Liver (tissue), 9 donors: ENCODE measurements around the gene CDK17. TPM values are rescaled to one million over a fixed set of nuclear protein-coding genes. Genes with fewer than 3 reads are reported as not detected.

Experiments
- DNase-seq: peaks from one replicate; pipeline ENCODE4 v3.0.0-alpha.2; 2017; ENCODE audit warnings: low spot score
- H3K27ac ChIP-seq, 2 donors: one replicate each; pipeline ENCODE4 v1.7.0; 2013; ENCODE audit warnings: inconsistent platforms in 2 of 2, low read length in 2 of 2, control low read depth in 1 of 2, low read depth in 1 of 2, mild to moderate bottlenecking in 1 of 2
- H3K27me3 ChIP-seq, 4 donors: one replicate each; pipeline versions ENCODE4 v1.6.1 to v1.7.0; 2013; ENCODE audit warnings: low read length in 3 of 4, inconsistent platforms in 1 of 4, mild to moderate bottlenecking in 1 of 4, moderate library complexity in 1 of 4; ENCODE audit not compliant: control insufficient read depth in 4 of 4, insufficient read depth in 4 of 4
- H3K36me3 ChIP-seq, 4 donors: one replicate each; pipeline versions ENCODE4 v1.6.1 to v1.7.0; 2013; ENCODE audit warnings: low read length in 3 of 4, mild to moderate bottlenecking in 3 of 4, low read depth in 1 of 4, moderate library complexity in 1 of 4; ENCODE audit not compliant: control insufficient read depth in 4 of 4, insufficient read depth in 3 of 4
- H3K4me1 ChIP-seq, 4 donors: one replicate each; pipeline versions ENCODE4 v1.6.1 to v1.7.0; 2013; ENCODE audit warnings: low read length in 3 of 4, mild to moderate bottlenecking in 3 of 4, moderate library complexity in 1 of 4; ENCODE audit not compliant: control insufficient read depth in 4 of 4, insufficient read depth in 4 of 4
- H3K4me3 ChIP-seq, 3 donors: one replicate each; pipeline versions ENCODE4 v1.6.1 to v1.7.0; 2013; ENCODE audit warnings: low read length in 3 of 3, control low read depth in 1 of 3, low read depth in 1 of 3, mild to moderate bottlenecking in 1 of 3
- H3K9ac ChIP-seq, 2 donors: one replicate each; pipeline ENCODE4 v1.7.0; 2013; ENCODE audit warnings: low read length in 2 of 2, mild to moderate bottlenecking in 2 of 2, moderate library complexity in 2 of 2, control low read depth in 1 of 2, low read depth in 1 of 2
- H3K9me3 ChIP-seq, 4 donors: one replicate each; pipeline versions ENCODE4 v1.6.1 to v1.7.0; 2013; ENCODE audit warnings: low read length in 3 of 4; ENCODE audit not compliant: control insufficient read depth in 4 of 4
- ATF3 ChIP-seq: IDR thresholded peaks from 2 replicates; pipeline ENCODE4 v1.6.1; 2016; ENCODE audit warnings: antibody characterized with exemption
- CTCF ChIP-seq: fragments of 150-350 bp; IDR thresholded peaks from 2 replicates; pipeline ENCODE4 v1.5.1; 2017; ENCODE audit warnings: improper control_type of control experiment, low read depth, low read length; ENCODE audit not compliant: missing input control
- EGR1 ChIP-seq, 2 donors: IDR thresholded peaks; 2 replicates each; pipeline ENCODE4 v1.6.1; 2016 to 2018; ENCODE audit warnings: antibody characterized with exemption in 2 of 2, low read depth in 2 of 2
- FOXA1 ChIP-seq: IDR thresholded peaks from 2 replicates; pipeline ENCODE4 v1.6.1; 2016; ENCODE audit warnings: antibody characterized with exemption
- FOXA2 ChIP-seq: IDR thresholded peaks from 2 replicates; pipeline ENCODE4 v1.6.1; 2016; ENCODE audit warnings: antibody characterized with exemption
- GABPA ChIP-seq, 2 donors: IDR thresholded peaks in 1 of 2; conservative IDR thresholded peaks in 1 of 2; 2 replicates each; pipeline ENCODE4 v1.6.1; 2016; ENCODE audit warnings: antibody characterized with exemption in 2 of 2, mild to moderate bottlenecking in 1 of 2, moderate library complexity in 1 of 2
- HNF4A ChIP-seq, 2 donors: conservative IDR thresholded peaks; 2 replicates each; pipeline ENCODE4 v1.6.1; 2016; ENCODE audit warnings: antibody characterized with exemption in 2 of 2, mild to moderate bottlenecking in 2 of 2
- HNF4G ChIP-seq: IDR thresholded peaks from 2 replicates; pipeline ENCODE4 v1.6.1; 2016; ENCODE audit warnings: antibody characterized with exemption
- JUND ChIP-seq, 2 donors: IDR thresholded peaks; 2 replicates each; pipeline ENCODE4 v1.6.1; 2016; ENCODE audit warnings: antibody characterized with exemption in 2 of 2
- MAX ChIP-seq: IDR thresholded peaks from 2 replicates; pipeline ENCODE4 v1.6.1; 2016; ENCODE audit warnings: antibody characterized with exemption
- NR2F2 ChIP-seq: IDR thresholded peaks from 2 replicates; pipeline ENCODE4 v1.6.1; 2016; ENCODE audit warnings: antibody characterized with exemption
- RAD21 ChIP-seq, 2 donors: IDR thresholded peaks; 2 replicates each; pipeline ENCODE4 v1.6.1; 2016; ENCODE audit warnings: antibody characterized with exemption in 2 of 2, mild to moderate bottlenecking in 2 of 2
- RXRA ChIP-seq, 2 donors: IDR thresholded peaks; 2 replicates each; pipeline ENCODE4 v1.6.1; 2017 to 2018; ENCODE audit warnings: antibody characterized with exemption in 2 of 2, mild to moderate bottlenecking in 1 of 2
- SP1 ChIP-seq: IDR thresholded peaks from 2 replicates; pipeline ENCODE4 v1.6.1; 2018; ENCODE audit warnings: antibody characterized with exemption, mild to moderate bottlenecking
- TAF1 ChIP-seq: conservative IDR thresholded peaks from 2 replicates; pipeline ENCODE4 v1.6.1; 2016; ENCODE audit warnings: antibody characterized with exemption, mild to moderate bottlenecking
- YY1 ChIP-seq: IDR thresholded peaks from 2 replicates; pipeline ENCODE4 v1.6.1; 2016; ENCODE audit warnings: antibody characterized with exemption, mild to moderate bottlenecking
- ZBTB33 ChIP-seq: IDR thresholded peaks from 2 replicates; pipeline ENCODE4 v1.6.1; 2016; ENCODE audit warnings: antibody characterized with exemption
- WGBS: extraction: QIAGEN DNeasy Blood & Tissue Kit; methylation state at CpG from one replicate; pipeline ENCODE4 v1.1.7; 2013; 5-methylcytosine and 5-hydroxymethylcytosine counted together
- polyA plus RNA-seq, 2 donors: library from polyadenylated mRNA; stranded (reverse) in 1 of 2; unstranded in 1 of 2; fragments of 200-250 nt in 1 of 2; fragments of >200 nt in 1 of 2; fragmentation: Nextera tagmentation in 1 of 2; extraction: Ambion mirVana in 1 of 2; gene quantifications; one replicate each; pipeline versions ENCODE4 v1.2.1 to v1.2.3, GENCODE V29; 2013 to 2015
- total RNA-seq, 2 donors: library from RNA; depleted of rRNA; stranded (reverse); fragments of >200 nt; gene quantifications; one replicate each; pipeline ENCODE4 v1.2.3, GENCODE V29; 2014
- TF ChIP-seq, protein P1 (sequence below): IDR thresholded peaks from 2 replicates; pipeline ENCODE4 v1.6.1; 2016; ENCODE audit warnings: antibody characterized with exemption, mild to moderate bottlenecking
- donor health status: healthy.
- donor health status: healthy.
- donor health status: healthy.
- donor health status: healthy.
- donor health status: healthy.

The CDK17 gene
- total and polyA plus RNA-seq, 4 donors, result 4.8 to 25.2 (median 14.9) TPM

DNA sequence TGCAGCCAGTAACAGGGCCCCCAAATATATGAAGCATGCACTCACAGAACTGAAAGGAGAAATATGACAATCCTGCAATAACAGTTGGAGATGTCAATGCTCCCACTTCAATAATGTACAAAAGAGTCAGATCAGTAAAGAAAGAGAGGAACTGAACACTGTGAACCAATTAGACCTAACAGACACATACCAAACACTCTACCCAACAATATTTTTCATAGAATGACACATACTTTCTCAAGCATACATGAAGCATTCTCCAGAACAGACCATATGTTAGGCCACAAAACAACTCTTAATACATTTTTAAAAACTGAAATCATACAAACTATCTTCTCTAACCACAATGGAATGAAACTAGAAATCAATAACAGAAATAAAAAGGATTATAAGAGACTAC lies 125.9 kb downstream of the CDK17 start:
- Histone ChIP-seq H3K36me3 (peaks cover 1 to 23% (median 7%) of the 10 kb centered on the region in 4 donors), H3K27me3 (no peaks in the 10 kb centered on the region), H3K27ac (no peak overlapping the region), H3K4me1 (no peaks in the 10 kb centered on the region), H3K9me3 (no peaks in the 10 kb centered on the region), H3K4me3 (no peak overlapping the region), H3K9ac (no peak overlapping the region)
- no peak for TF ChIP-seq SP1
- no peak for DNase-seq

- WGBS, result 81% methylated on average over 8 of the region's 8 CpGs
- Histone ChIP-seq H3K9ac (no peak overlapping the region), H3K9me3 (no peaks in the 10 kb centered on the region), H3K4me3 (no peak overlapping the region), H3K27ac (no peak overlapping the region), H3K36me3 (peaks cover 1 to 18% (median 7%) of the 10 kb centered on the region in 4 donors), H3K4me1 (no peaks in the 10 kb centered on the region), H3K27me3 (no peaks in the 10 kb centered on the region)
- DNase-seq, result no peak
- TF ChIP-seq HNF4G, result no peak
These were observed 128.6 kb downstream of the CDK17 start for GRCh38 chr12:96271469-96272199.

- 88% methylated on average over 2 of the region's 2 CpGs for WGBS
- Histone ChIP-seq H3K9me3 (no peaks in the 10 kb centered on the region), H3K36me3 (peaks cover 0 to 8% (median 2%) of the 10 kb centered on the region in 4 donors), H3K9ac (no peak overlapping the region), H3K27me3 (no peaks in the 10 kb centered on the region), H3K27ac (no peak overlapping the region), H3K4me1 (peaks cover 0 to 11% (median 1%) of the 10 kb centered on the region in 4 donors), H3K4me3 (no peak overlapping the region)
- TF ChIP-seq HNF4G (no peak), FOXA2 (no peak), YY1 (no peak), ATF3 (no peak), RAD21 (IDR thresholded peaks at IDR 0.05) (no peak), TAF1 (no peak), FOXA1 (no peak), CTCF (no peak), EGR1 (IDR thresholded peaks at IDR 0.05; ENCODE audit: low read depth in 2 of 2) (no peak), RXRA (IDR thresholded peaks at IDR 0.05) (no peak), MAX (no peak), GABPA (IDR thresholded peaks at IDR 0.05 in 1 of 2, conservative IDR thresholded peaks at IDR 0.05 in 1 of 2) (no peak), NR2F2 (no peak), HNF4A (conservative IDR thresholded peaks at IDR 0.05) (no peak), SP1 (no peak), ZBTB33 (no peak), JUND (IDR thresholded peaks at IDR 0.05) (no peak)
- TF ChIP-seq, protein P1, sequence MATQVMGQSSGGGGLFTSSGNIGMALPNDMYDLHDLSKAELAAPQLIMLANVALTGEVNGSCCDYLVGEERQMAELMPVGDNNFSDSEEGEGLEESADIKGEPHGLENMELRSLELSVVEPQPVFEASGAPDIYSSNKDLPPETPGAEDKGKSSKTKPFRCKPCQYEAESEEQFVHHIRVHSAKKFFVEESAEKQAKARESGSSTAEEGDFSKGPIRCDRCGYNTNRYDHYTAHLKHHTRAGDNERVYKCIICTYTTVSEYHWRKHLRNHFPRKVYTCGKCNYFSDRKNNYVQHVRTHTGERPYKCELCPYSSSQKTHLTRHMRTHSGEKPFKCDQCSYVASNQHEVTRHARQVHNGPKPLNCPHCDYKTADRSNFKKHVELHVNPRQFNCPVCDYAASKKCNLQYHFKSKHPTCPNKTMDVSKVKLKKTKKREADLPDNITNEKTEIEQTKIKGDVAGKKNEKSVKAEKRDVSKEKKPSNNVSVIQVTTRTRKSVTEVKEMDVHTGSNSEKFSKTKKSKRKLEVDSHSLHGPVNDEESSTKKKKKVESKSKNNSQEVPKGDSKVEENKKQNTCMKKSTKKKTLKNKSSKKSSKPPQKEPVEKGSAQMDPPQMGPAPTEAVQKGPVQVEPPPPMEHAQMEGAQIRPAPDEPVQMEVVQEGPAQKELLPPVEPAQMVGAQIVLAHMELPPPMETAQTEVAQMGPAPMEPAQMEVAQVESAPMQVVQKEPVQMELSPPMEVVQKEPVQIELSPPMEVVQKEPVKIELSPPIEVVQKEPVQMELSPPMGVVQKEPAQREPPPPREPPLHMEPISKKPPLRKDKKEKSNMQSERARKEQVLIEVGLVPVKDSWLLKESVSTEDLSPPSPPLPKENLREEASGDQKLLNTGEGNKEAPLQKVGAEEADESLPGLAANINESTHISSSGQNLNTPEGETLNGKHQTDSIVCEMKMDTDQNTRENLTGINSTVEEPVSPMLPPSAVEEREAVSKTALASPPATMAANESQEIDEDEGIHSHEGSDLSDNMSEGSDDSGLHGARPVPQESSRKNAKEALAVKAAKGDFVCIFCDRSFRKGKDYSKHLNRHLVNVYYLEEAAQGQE, result no peak
- no peak for DNase-seq
These were observed 134.0 kb downstream of the CDK17 start for GRCh38 chr12:96266238-96266637.
